Measurements from ENCODE around the gene STAT1. TPM values are rescaled to one million over a fixed set of nuclear protein-coding genes. Genes with fewer than 3 reads are reported as not detected.

Gene STAT1
- total RNA-seq, 1 donor from 2014 or later: 35.6 TPM

DNA sequence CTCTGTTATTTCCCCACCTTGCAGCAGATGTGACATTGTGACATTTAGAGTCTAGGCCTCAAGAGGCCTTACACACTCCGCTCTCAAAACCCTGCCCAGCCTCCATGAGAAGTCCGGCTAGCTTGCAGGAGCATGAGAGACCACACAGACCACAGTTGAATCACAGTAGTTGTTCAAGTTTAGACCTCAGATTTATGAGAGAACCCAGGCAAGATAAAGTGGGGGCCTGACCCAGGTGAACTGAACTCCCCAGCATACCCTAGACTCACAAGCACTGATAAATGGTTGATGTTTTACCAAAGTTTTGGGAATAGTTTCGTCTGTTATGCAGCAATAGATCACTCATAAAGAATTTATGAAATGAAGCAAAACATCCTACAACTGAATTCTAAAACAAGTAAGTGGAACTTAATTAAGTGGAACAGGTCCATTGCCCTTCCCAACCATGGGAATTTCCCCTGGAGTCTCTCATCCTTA, 4.7 kb upstream of the STAT1 start:
- Histone ChIP-seq H3K4me1 (peaks cover 18% of the 10 kb centered on the region), H3K27me3 (no peaks in the 10 kb centered on the region), H3K36me3 (no peaks in the 10 kb centered on the region), H3K9me3 (no peaks in the 10 kb centered on the region), H3K4me3 (no peak overlapping the region), H3K27ac (no peak overlapping the region)
- TF ChIP-seq CTCF (IDR thresholded peaks at IDR 0.05) (no peak), POLR2AphosphoS5 (IDR thresholded peaks at IDR 0.05; ENCODE audit: insufficient read depth in 1 of 2, low read depth in 1 of 2) (no peak), POLR2A (IDR thresholded peaks at IDR 0.05) (no peak)
- intact Hi-C loops (cut with DNase I): no loop called here
- DNase-seq (ENCODE audit: extremely low spot score in 2 of 2): no peak

GRCh38 chr2:191018048-191018447, 4.1 kb upstream of the STAT1 start:
- no peak for DNase-seq (ENCODE audit: extremely low spot score in 2 of 2)
- no peak overlapping the region for H3K27ac ChIP-seq
- intact Hi-C loops (cut with DNase I): no loop called here
- H3K4me1 ChIP-seq: peaks cover 22% of the 10 kb centered on the region
- no peak overlapping the region for H3K4me3 ChIP-seq
- no peaks in the 10 kb centered on the region for H3K27me3 ChIP-seq
- no peaks in the 10 kb centered on the region for H3K36me3 ChIP-seq
- H3K9me3 ChIP-seq: no peaks in the 10 kb centered on the region
- TF ChIP-seq POLR2AphosphoS5 (IDR thresholded peaks at IDR 0.05; ENCODE audit: insufficient read depth in 1 of 2, low read depth in 1 of 2): no peak
- TF ChIP-seq CTCF (IDR thresholded peaks at IDR 0.05): no peak
- TF ChIP-seq POLR2A (IDR thresholded peaks at IDR 0.05): no peak

- Histone ChIP-seq H3K36me3 (no peaks in the 10 kb centered on the region), H3K27me3 (no peaks in the 10 kb centered on the region), H3K27ac (no peak overlapping the region), H3K9me3 (no peaks in the 10 kb centered on the region), H3K4me3 (no peak overlapping the region), H3K4me1 (peaks cover 36% of the 10 kb centered on the region)
- DNase-seq (ENCODE audit: extremely low spot score in 2 of 2): no peak
- intact Hi-C loops (cut with DNase I): no loop called here
- TF ChIP-seq CTCF (IDR thresholded peaks at IDR 0.05): no peak
- TF ChIP-seq POLR2A (IDR thresholded peaks at IDR 0.05): no peak
- TF ChIP-seq POLR2AphosphoS5 (IDR thresholded peaks at IDR 0.05; ENCODE audit: insufficient read depth in 1 of 2, low read depth in 1 of 2): no peak
These were observed 1.9 kb upstream of the STAT1 start for GRCh38 chr2:191015831-191016230.

DNA sequence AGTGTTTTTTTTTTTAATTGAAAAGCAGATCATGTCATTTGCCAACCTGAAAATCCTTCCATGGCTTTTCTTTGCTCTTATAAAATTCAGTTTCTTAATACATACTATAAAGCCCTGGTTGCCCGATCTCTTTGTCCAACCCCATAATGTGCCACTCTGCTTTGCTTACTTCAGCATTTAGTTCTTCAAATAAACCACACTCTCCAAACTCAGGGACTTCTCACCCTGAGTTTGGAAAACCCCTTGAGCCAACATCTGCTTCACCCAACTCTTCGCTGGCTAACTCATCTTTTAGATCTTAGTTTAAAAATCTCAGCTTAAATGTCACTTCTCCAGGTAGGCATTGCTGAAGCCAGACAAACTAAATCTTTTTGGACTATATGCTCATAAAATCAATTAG, 1.3 kb upstream of the STAT1 start:
- TF ChIP-seq POLR2AphosphoS5 (IDR thresholded peaks at IDR 0.05; ENCODE audit: insufficient read depth in 1 of 2, low read depth in 1 of 2) (no peak), CTCF (IDR thresholded peaks at IDR 0.05) (no peak), POLR2A (IDR thresholded peaks at IDR 0.05) (no peak)
- no peak overlapping the region for H3K4me3 ChIP-seq
- H3K27ac ChIP-seq: no peak overlapping the region
- no peaks in the 10 kb centered on the region for H3K27me3 ChIP-seq
- intact Hi-C loops (cut with DNase I): no loop called here
- H3K36me3 ChIP-seq: no peaks in the 10 kb centered on the region
- no peaks in the 10 kb centered on the region for H3K9me3 ChIP-seq
- DNase-seq (ENCODE audit: extremely low spot score in 2 of 2): no peak
- peaks cover 33% of the 10 kb centered on the region for H3K4me1 ChIP-seq

GRCh38 chr2:191014653-191015020, 666 bp upstream of the STAT1 start:
- H3K4me3 ChIP-seq: peak overlapping the region; percentile 77 to 88
- no peak for DNase-seq (ENCODE audit: extremely low spot score in 2 of 2)
- no peaks in the 10 kb centered on the region for H3K9me3 ChIP-seq
- peaks cover 33% of the 10 kb centered on the region for H3K4me1 ChIP-seq
- TF ChIP-seq CTCF (IDR thresholded peaks at IDR 0.05) (no peak), POLR2AphosphoS5 (IDR thresholded peaks at IDR 0.05; ENCODE audit: insufficient read depth in 1 of 2, low read depth in 1 of 2) (no peak), POLR2A (IDR thresholded peaks at IDR 0.05) (no peak)
- intact Hi-C loops (cut with DNase I): no loop called here
- peak overlapping the region; percentile 89 for H3K27ac ChIP-seq
- H3K27me3 ChIP-seq: no peaks in the 10 kb centered on the region
- H3K36me3 ChIP-seq: no peaks in the 10 kb centered on the region

Measured in vagina (tissue), 2 donors.